ENCODE results near the gene PGAP6.

The PGAP6 gene

GRCh38 chr16:322476-323143, 59.2 kb downstream of the PGAP6 start:
- DNase-seq: no peak

DNA sequence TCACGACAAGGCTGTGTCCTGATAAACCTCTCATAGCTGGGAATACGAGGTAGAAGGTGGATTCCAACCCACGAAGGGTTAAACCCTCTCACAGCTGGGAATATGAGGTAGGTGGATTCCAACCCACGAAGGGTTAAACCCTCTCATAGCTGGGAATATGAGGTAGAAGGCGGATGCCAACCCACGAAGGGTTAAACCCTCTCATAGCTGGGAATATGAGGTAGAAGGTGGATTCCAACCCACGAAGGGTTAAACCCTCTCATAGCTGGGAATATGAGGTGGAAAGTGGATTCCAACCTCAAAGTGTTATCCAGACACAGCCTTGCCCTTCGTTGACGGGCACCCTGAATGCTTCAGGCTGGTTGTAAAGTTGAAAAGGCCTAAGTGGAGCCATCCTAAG, 60.2 kb downstream of the PGAP6 start:
- no peak for DNase-seq

All from activated CD4-positive, CD25-positive, alpha-beta regulatory T cell (primary cell).